Activated CD8-positive, alpha-beta memory T cell treated with anti-CD3 and anti-CD28 coated beads for 24 hours (primary cell): ENCODE measurements around the gene RETN.
A peak's percentile ranks its signal among the peaks of the same experiment; 100 is the strongest.

Experiments used
- DNase-seq: peaks from one replicate; pipeline ENCODE4 v3.0.0-alpha.2; 2020

RETN gene

GRCh38 chr19:7685546-7686445 lies 16.9 kb downstream of the RETN start:
- no peak for DNase-seq

GRCh38 chr19:7687177-7687576 lies 18.3 kb downstream of the RETN start:
- no peak for DNase-seq

GRCh38 chr19:7689165-7689564 lies 20.3 kb downstream of the RETN start:
- DNase-seq: no peak

GRCh38 chr19:7690779-7691258 lies 22.0 kb downstream of the RETN start:
- no peak for DNase-seq

GRCh38 chr19:7691497-7691896 lies 22.6 kb downstream of the RETN start:
- no peak for DNase-seq

- DNase-seq: no peak
These were observed 23.7 kb downstream of the RETN start for GRCh38 chr19:7692417-7693088.

- DNase-seq: no peak
These were observed 25.6 kb downstream of the RETN start for GRCh38 chr19:7694499-7694898.

- DNase-seq: no peak
These were observed 29.0 kb downstream of the RETN start for GRCh38 chr19:7697721-7698287.

GRCh38 chr19:7698583-7698982 lies 29.7 kb downstream of the RETN start:
- DNase-seq: no peak

- DNase-seq: no peak
These were observed 30.2 kb downstream of the RETN start for GRCh38 chr19:7699003-7699402.

GRCh38 chr19:7699417-7700401 lies 30.9 kb downstream of the RETN start:
- no peak for DNase-seq

- DNase-seq: peak; percentile 57
These were observed 32.3 kb downstream of the RETN start for GRCh38 chr19:7701049-7701653.

- no peak for DNase-seq
These were observed 33.0 kb downstream of the RETN start, which contains the start of gene FCER2 for GRCh38 chr19:7701654-7702457. TSS of gene FCER2 (minus strand) at chr19:7702131. CDS start at chr19:7699760, 2,371 bp downstream.

- DNase-seq: no peak
These were observed 34.5 kb downstream of the RETN start for GRCh38 chr19:7703332-7703731.

GRCh38 chr19:7704280-7705060 lies 35.6 kb downstream of the RETN start:
- no peak for DNase-seq

- DNase-seq: peak; percentile 83
These were observed 36.7 kb downstream of the RETN start for GRCh38 chr19:7705387-7706187.

- DNase-seq: peak; percentile 55
These were observed 37.5 kb downstream of the RETN start for GRCh38 chr19:7706188-7706954.

GRCh38 chr19:7706955-7707456 lies 38.2 kb downstream of the RETN start:
- peak; percentile 59 for DNase-seq
